PC-3 (cell line): ENCODE results near the gene ERRFI1. TPM values are rescaled to one million over a fixed set of nuclear protein-coding genes. Genes with fewer than 3 reads are reported as not detected.

Experiments used
- ATAC-seq: fragments of 200-7000 bp; cut with Tn5 transposase; 2 replicates; pipeline ENCODE4 v1.9.1; 2020; ENCODE audit warnings: mild to moderate bottlenecking, moderate library complexity
- BruUV-seq: library from RNA; stranded (reverse); fragments of 400-500 nt; replicated peaks from 2 replicates; lab custom pipeline; 2021; lab: Mats Ljungman, UMichigan
- CTCF ChIA-PET: fragments of 300-600 bp; sonication (Branson Sonifier 250); formaldehyde crosslinking; loops from one replicate; lab custom pipeline; 2022; ENCODE audit warnings: antibody characterized with exemption; lab: Charles Lee
- POLR2A ChIA-PET: fragments of 300-600 bp; sonication (Branson Sonifier 250); formaldehyde crosslinking; loops from one replicate; lab custom pipeline; 2022; ENCODE audit warnings: antibody characterized with exemption; ENCODE audit not compliant: unreplicated experiment; lab: Charles Lee
- DNase-seq: peaks from one replicate; pipeline ENCODE4 v3.0.0-alpha.2; 2015
- H2AFZ ChIP-seq: fragments of 300-600 bp; sonication (generic); 2 replicates; pipeline ENCODE4 v1.6.0; 2016; ENCODE audit warnings: antibody characterized with exemption, low read length
- H3F3A ChIP-seq: fragments of 300-600 bp; sonication (generic); one replicate; pipeline ENCODE4 v1.6.0; 2017; ENCODE audit warnings: antibody characterized with exemption, low read length, control low read depth, mild to moderate bottlenecking; ENCODE audit not compliant: unreplicated experiment
- H3K27ac ChIP-seq: fragments of 300-600 bp; sonication (generic); 2 replicates; pipeline ENCODE4 v1.5.1; 2016; ENCODE audit warnings: mild to moderate bottlenecking, low read length
- H3K27me3 ChIP-seq: fragments of 300-600 bp; sonication (generic); 2 replicates; pipeline ENCODE4 v1.6.1; 2016; ENCODE audit warnings: low read length, mixed read lengths
- H3K36me3 ChIP-seq: fragments of 300-600 bp; sonication (generic); 2 replicates; pipeline ENCODE4 v1.6.1; 2016; ENCODE audit warnings: low read depth, mixed run types, low read length, mixed read lengths
- H3K4me1 ChIP-seq: fragments of 300-600 bp; sonication (generic); 2 replicates; pipeline ENCODE4 v1.5.1; 2016; ENCODE audit warnings: low read length; ENCODE audit not compliant: insufficient read depth
- H3K4me2 ChIP-seq: fragments of 300-600 bp; sonication (generic); 2 replicates; pipeline ENCODE4 v1.6.0; 2016; ENCODE audit warnings: low read length
- H3K4me3 ChIP-seq: fragments of 300-600 bp; sonication (generic); 2 replicates; pipeline ENCODE4 v1.5.1; 2016; ENCODE audit warnings: mild to moderate bottlenecking, low read length, mixed read lengths
- H3K79me2 ChIP-seq: fragments of 300-600 bp; sonication (generic); 2 replicates; pipeline ENCODE4 v1.6.1; 2017; ENCODE audit warnings: low read length, mixed read lengths
- H3K9ac ChIP-seq: fragments of 300-600 bp; sonication (generic); 2 replicates; pipeline ENCODE4 v1.6.0; 2016; ENCODE audit warnings: mild to moderate bottlenecking, low read length
- H3K9me2 ChIP-seq: fragments of 300-600 bp; sonication (generic); replicated peaks from 2 replicates; pipeline ENCODE4 v1.6.1; 2016; ENCODE audit warnings: mixed run types, low read length, mixed read lengths
- H3K9me3 ChIP-seq: fragments of 300-600 bp; sonication (generic); 2 replicates; pipeline ENCODE4 v1.6.1; 2016; ENCODE audit warnings: low read length, mixed read lengths
- H4K20me1 ChIP-seq: fragments of 300-600 bp; sonication (generic); 2 replicates; pipeline ENCODE4 v1.6.1; 2016; ENCODE audit warnings: low read length, mixed read lengths
- EZH2 ChIP-seq: fragments of 300-600 bp; sonication (generic); IDR thresholded peaks from one replicate; pipeline ENCODE4 v1.6.1; 2017; ENCODE audit warnings: antibody characterized with exemption, mild to moderate bottlenecking, low read length; ENCODE audit not compliant: unreplicated experiment
- EZH2phosphoT487 ChIP-seq: fragments of 300-600 bp; sonication (generic); IDR thresholded peaks from 2 replicates; pipeline ENCODE4 v1.6.1; 2018; ENCODE audit warnings: mild to moderate bottlenecking, antibody characterized with exemption, low read length, borderline replicate concordance
- intact Hi-C: fragments of 100-400 bp; cut with micrococcal nuclease; formaldehyde crosslinking; loops from 2 replicates; pipeline ENCODE4 v1.9.0; 2023
- total RNA-seq: library from RNA; depleted of rRNA; stranded (reverse); fragments of >200 nt; gene quantifications from 2 replicates; pipeline ENCODE4 v1.2.3, GENCODE V29; 2014
- TF ChIP-seq, protein P1 (sequence below): fragments of 300-600 bp; sonication (generic); conservative IDR thresholded peaks from 2 replicates; pipeline ENCODE4 v1.5.1; 2017; ENCODE audit warnings: antibody characterized with exemption, low read depth, mild to moderate bottlenecking, low read length

Gene ERRFI1
- total RNA-seq, 1 experiment from 2014 or later: 218 TPM

DNA sequence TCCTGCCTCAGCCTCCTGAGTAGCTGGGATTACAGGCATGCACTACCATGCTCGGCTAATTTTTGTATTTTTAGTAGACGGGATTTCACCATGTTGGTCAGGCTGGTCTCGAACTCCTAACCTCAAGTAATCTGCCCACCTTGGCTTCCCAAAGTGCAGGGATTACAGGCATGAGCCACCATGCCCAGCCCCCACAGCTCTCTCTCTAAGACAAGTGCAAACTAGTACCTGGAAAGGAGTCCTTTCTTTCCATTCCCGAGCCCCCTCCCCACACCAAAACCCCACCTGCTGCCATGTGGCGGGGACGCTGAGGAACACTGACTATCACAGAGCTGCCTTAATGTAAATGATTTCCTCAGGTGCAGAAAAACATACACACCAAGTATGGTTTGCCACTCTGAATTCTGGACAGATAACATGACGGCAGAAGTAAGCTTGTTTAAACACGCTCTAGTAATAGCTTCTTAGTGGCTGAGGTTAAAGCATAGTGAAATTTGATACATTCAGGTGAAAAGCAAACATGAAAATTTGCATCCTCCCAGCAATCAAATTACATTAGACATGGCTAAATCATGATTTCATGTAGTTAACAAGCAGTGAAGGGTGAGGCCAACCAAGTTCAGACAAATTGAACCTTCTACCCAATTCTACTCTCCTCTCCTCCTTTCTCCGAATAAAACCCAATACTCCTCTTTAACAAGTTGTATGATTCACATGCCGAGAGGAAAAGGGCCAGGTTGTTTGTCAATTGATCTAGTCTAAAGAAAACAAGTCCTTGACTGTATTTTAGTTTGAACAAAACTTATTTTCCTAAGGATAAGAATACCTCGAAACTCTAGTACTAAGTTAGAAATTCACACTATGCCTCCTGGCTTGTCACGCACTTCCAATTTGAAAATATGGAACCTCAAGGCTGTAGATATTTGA, 19.8 kb downstream of the ERRFI1 start:
- Histone ChIP-seq H3K9ac (no peak overlapping the region), H3K79me2 (peaks cover 9% of the 10 kb centered on the region; the same call in 1 of the 2 replicates), H3K27ac (peak overlapping the region; percentile 53), H2AFZ (no peak overlapping the region), H3K36me3 (peaks cover 12% of the 10 kb centered on the region), H3K4me3 (no peak overlapping the region), H3K4me2 (peak overlapping the region; percentile 32), H3K9me2 (no peaks in the 10 kb centered on the region), H4K20me1 (peaks cover 13% of the 10 kb centered on the region), H3F3A (peaks cover 20% of the 10 kb centered on the region), H3K4me1 (peaks cover 42% of the 10 kb centered on the region), H3K9me3 (no peaks in the 10 kb centered on the region), H3K27me3 (no peaks in the 10 kb centered on the region)
- intact Hi-C loops: loop anchor here (2.0 kb wide), 1 partner anchor 23 kb away; no protein-coding TSS in a partner anchor
- ChIA-PET POLR2A (interaction anchor here (0.5 to 0.6 kb wide), 4 partner anchors 12 to 397 kb away, joined by 3 to 8 read pairs (median 3); no protein-coding TSS in a partner anchor), CTCF (interaction anchor here (1.0 kb wide), 1 partner anchor 337 kb away, joined by 4 read pairs; no protein-coding TSS in a partner anchor)
- ATAC-seq (peak; percentile 9), DNase-seq (peak; percentile 70)
- no peak for TF ChIP-seq EZH2
- TF ChIP-seq, protein P1, sequence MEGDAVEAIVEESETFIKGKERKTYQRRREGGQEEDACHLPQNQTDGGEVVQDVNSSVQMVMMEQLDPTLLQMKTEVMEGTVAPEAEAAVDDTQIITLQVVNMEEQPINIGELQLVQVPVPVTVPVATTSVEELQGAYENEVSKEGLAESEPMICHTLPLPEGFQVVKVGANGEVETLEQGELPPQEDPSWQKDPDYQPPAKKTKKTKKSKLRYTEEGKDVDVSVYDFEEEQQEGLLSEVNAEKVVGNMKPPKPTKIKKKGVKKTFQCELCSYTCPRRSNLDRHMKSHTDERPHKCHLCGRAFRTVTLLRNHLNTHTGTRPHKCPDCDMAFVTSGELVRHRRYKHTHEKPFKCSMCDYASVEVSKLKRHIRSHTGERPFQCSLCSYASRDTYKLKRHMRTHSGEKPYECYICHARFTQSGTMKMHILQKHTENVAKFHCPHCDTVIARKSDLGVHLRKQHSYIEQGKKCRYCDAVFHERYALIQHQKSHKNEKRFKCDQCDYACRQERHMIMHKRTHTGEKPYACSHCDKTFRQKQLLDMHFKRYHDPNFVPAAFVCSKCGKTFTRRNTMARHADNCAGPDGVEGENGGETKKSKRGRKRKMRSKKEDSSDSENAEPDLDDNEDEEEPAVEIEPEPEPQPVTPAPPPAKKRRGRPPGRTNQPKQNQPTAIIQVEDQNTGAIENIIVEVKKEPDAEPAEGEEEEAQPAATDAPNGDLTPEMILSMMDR: no peak
- no peak for TF ChIP-seq EZH2phosphoT487
- TSS peak; percentile 1 for BruUV-seq

DNA sequence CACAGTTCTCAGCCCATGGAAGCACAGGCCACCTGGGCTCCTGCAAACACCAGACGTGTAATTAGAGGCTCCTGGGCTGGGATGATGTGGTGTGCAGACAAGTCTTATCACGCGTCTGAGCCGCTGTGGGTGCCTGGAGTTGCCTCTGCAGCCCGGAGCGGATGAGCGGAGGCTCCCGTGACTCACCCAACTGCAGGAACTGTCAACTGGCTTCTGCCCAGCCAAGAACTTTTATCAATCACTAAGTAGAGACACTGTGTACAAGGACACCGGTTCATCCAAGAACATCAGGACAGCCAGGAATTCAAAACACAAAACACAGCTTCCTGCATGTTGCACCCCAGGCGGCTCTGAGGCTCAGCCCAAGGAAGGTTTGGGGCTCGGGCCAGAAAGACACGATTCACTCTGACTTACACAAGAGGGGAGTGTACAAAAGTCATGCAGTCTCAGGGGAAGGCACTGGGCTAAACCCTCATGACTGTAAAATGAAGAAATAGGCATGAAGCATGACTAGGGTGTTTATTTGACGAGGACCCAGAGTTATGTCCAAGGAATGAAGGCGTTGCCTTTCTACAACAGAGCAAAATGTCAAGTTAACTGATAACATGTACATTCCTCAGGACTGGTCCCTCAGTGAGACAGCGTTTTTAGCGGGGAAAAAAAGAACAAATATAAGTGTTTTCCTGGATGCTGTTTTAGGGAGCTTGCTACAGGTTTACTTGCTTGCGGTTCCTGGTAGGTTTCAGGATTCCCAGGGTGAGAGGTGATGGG, 21.1 kb downstream of the ERRFI1 start:
- TF ChIP-seq EZH2: no peak
- TF ChIP-seq, protein P1: no peak
- no peak for TF ChIP-seq EZH2phosphoT487
- no peak overlapping the region for H3K9ac ChIP-seq
- no peak overlapping the region; the same call in 1 of the 2 replicates for H3K4me3 ChIP-seq
- peaks cover 42% of the 10 kb centered on the region for H3K4me1 ChIP-seq
- DNase-seq: peak; percentile 82
- POLR2A ChIA-PET: interaction anchor here (0.6 kb wide), 2 partner anchors 24 to 255 kb away, joined by 3 read pairs; no protein-coding TSS in a partner anchor
- H3K4me2 ChIP-seq: peak overlapping the region; percentile 32
- H3K79me2 ChIP-seq: peaks cover under 1% of the 10 kb centered on the region; the same call in 1 of the 2 replicates
- H3F3A ChIP-seq: peaks cover 10% of the 10 kb centered on the region
- H3K36me3 ChIP-seq: peaks cover 4% of the 10 kb centered on the region; the same call in 1 of the 2 replicates
- no peak overlapping the region for H2AFZ ChIP-seq
- intact Hi-C loops: no loop called here
- no peaks in the 10 kb centered on the region for H3K9me3 ChIP-seq
- BruUV-seq: no TSS peak
- CTCF ChIA-PET: no interaction called here
- 0 out of 2 replicates have a peak, but pooled peaks cover 4% of the 10 kb centered on the region for H4K20me1 ChIP-seq
- peak overlapping the region; percentile 53 for H3K27ac ChIP-seq
- no peaks in the 10 kb centered on the region for H3K9me2 ChIP-seq
- H3K27me3 ChIP-seq: no peaks in the 10 kb centered on the region
- ATAC-seq: peak; percentile 52
